HL-60 (cell line): ENCODE measurements around the gene YPEL1.

Source experiments
- DNase-seq, 2 experiments: peaks; one replicate each; pipeline ENCODE4 v3.0.0-alpha.2; 2010 to 2020; ENCODE audit warnings: low read depth in 1 of 2, low spot score in 1 of 2
- H3K27ac ChIP-seq: fragments of 250-450 bp; sonication (Bioruptor Pico); replicated peaks from 2 replicates; pipeline ENCODE4 v1.5.1; 2020; ENCODE audit warnings: mild to moderate bottlenecking, moderate library complexity
- H3K27me3 ChIP-seq: fragments of 250-450 bp; sonication (Bioruptor Pico); 2 replicates; pipeline ENCODE4 v1.5.1; 2021; ENCODE audit warnings: mild to moderate bottlenecking, moderate library complexity; ENCODE audit not compliant: insufficient read depth, poor library complexity, severe bottlenecking
- H3K4me3 ChIP-seq: replicated peaks from 2 replicates; pipeline ENCODE4 v1.5.1; 2011; ENCODE audit warnings: mild to moderate bottlenecking, control low read depth, low read length; ENCODE audit not compliant: insufficient read depth
- CTCF ChIP-seq: IDR thresholded peaks from one replicate; pipeline ENCODE4 v1.5.1; 2011; ENCODE audit warnings: low read length, control low read depth, inconsistent platforms; ENCODE audit not compliant: insufficient read depth
- GABPA ChIP-seq: IDR thresholded peaks from 2 replicates; pipeline ENCODE4 v1.6.1; 2012; ENCODE audit warnings: low read depth
- POLR2AphosphoS5 ChIP-seq: IDR thresholded peaks from 2 replicates; pipeline ENCODE4 v1.6.1; 2012; ENCODE audit warnings: low read depth
- SPI1 ChIP-seq: IDR thresholded peaks from 2 replicates; pipeline ENCODE4 v1.6.1; 2012; ENCODE audit warnings: low read depth, mild to moderate bottlenecking, borderline replicate concordance
- TF ChIP-seq, protein P1 (sequence below): IDR thresholded peaks from 2 replicates; pipeline ENCODE4 v1.6.1; 2012; ENCODE audit warnings: low read depth; ENCODE audit not compliant: insufficient replicate concordance

The YPEL1 gene

GRCh38 chr22:21708960-21709359 lies 26.6 kb downstream of the YPEL1 start:
- TF ChIP-seq SPI1 (no peak), POLR2AphosphoS5 (no peak), CTCF (no peak), GABPA (no peak)
- TF ChIP-seq, protein P1, sequence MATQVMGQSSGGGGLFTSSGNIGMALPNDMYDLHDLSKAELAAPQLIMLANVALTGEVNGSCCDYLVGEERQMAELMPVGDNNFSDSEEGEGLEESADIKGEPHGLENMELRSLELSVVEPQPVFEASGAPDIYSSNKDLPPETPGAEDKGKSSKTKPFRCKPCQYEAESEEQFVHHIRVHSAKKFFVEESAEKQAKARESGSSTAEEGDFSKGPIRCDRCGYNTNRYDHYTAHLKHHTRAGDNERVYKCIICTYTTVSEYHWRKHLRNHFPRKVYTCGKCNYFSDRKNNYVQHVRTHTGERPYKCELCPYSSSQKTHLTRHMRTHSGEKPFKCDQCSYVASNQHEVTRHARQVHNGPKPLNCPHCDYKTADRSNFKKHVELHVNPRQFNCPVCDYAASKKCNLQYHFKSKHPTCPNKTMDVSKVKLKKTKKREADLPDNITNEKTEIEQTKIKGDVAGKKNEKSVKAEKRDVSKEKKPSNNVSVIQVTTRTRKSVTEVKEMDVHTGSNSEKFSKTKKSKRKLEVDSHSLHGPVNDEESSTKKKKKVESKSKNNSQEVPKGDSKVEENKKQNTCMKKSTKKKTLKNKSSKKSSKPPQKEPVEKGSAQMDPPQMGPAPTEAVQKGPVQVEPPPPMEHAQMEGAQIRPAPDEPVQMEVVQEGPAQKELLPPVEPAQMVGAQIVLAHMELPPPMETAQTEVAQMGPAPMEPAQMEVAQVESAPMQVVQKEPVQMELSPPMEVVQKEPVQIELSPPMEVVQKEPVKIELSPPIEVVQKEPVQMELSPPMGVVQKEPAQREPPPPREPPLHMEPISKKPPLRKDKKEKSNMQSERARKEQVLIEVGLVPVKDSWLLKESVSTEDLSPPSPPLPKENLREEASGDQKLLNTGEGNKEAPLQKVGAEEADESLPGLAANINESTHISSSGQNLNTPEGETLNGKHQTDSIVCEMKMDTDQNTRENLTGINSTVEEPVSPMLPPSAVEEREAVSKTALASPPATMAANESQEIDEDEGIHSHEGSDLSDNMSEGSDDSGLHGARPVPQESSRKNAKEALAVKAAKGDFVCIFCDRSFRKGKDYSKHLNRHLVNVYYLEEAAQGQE, result no peak
- Histone ChIP-seq H3K27ac (no peak overlapping the region), H3K27me3 (no peaks in the 10 kb centered on the region), H3K4me3 (no peak overlapping the region)
- DNase-seq, result no peak

- TF ChIP-seq, protein P1, result no peak
- no peak for TF ChIP-seq GABPA
- TF ChIP-seq POLR2AphosphoS5, result no peak
- no peak for TF ChIP-seq SPI1
- no peak for TF ChIP-seq CTCF
- Histone ChIP-seq H3K27me3 (no peaks in the 10 kb centered on the region), H3K4me3 (no peak overlapping the region), H3K27ac (no peak overlapping the region)
- DNase-seq, result no peak
Measured at GRCh38 chr22:21707677-21708076, 27.9 kb downstream of the YPEL1 start.

DNA sequence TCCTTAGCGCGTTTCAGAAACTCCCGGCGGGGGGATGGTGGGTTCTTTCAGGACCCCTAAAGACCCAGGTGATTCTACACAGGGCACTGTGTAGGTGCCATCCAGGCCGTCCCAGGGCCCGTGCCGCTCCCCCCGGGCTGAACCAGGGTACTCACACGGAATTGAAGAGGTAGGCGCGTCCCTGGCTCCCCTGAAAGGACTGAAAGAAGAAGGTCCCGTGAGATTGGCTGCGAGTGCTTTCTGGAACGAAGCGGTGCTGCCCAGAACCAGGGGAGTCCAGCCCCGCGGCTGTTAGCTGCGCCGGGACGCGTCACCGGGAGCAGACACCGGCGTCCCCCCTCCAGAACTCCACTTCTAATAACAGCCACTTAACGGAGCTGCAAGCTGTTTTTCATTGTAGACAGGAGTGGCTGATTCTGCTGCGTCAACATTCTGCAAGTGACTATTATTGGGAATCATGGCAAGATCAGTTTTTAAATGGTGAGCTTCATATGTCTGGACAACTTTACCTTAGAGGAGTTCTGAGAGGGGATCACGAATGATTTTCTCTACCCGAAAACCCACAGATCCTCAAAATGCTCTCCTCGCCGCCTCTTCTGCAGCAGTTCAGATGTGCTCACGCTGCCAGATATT lies 31.8 kb downstream of the YPEL1 start:
- no peak for DNase-seq
- no peak overlapping the region for H3K27ac ChIP-seq
- no peak overlapping the region for H3K4me3 ChIP-seq
- TF ChIP-seq GABPA (no peak), CTCF (no peak), POLR2AphosphoS5 (no peak), SPI1 (no peak)
- TF ChIP-seq, protein P1, result no peak
- no peaks in the 10 kb centered on the region for H3K27me3 ChIP-seq
